Progenitor cell of endocrine pancreas (in vitro differentiated cells): ENCODE measurements around the gene ITGA1. TPM values are rescaled to one million over a fixed set of nuclear protein-coding genes. Genes with fewer than 3 reads are reported as not detected.
A peak's percentile ranks its signal among the peaks of the same experiment; 100 is the strongest.

Experiments
- DNase-seq: peaks from one replicate; pipeline ENCODE4 v3.0.0; 2021; ENCODE audit warnings: low spot score; ENCODE audit not compliant: unreplicated experiment
- H3K27ac Mint-ChIP-seq: 2 replicates; pipeline ENCODE4 v1.8.0; 2021; ENCODE audit warnings: mild to moderate bottlenecking, moderate library complexity, mixed read lengths
- H3K27me3 Mint-ChIP-seq: 2 replicates; pipeline ENCODE4 v1.8.0; 2021; ENCODE audit warnings: mixed read lengths
- H3K36me3 Mint-ChIP-seq: 2 replicates; pipeline ENCODE4 v1.8.0; 2022; ENCODE audit warnings: mixed read lengths; ENCODE audit not compliant: insufficient read depth
- H3K4me1 Mint-ChIP-seq: 2 replicates; pipeline ENCODE4 v1.8.0; 2021; ENCODE audit warnings: low read depth, mixed read lengths
- H3K4me3 Mint-ChIP-seq: 2 replicates; pipeline ENCODE4 v1.8.0; 2021; ENCODE audit warnings: low read depth, mild to moderate bottlenecking, moderate library complexity, mixed read lengths
- H3K9me3 Mint-ChIP-seq: 2 replicates; pipeline ENCODE4 v1.8.0; 2021; ENCODE audit warnings: low read depth, mixed read lengths
- total RNA-seq: library from RNA; stranded (reverse); gene quantifications from 2 replicates; pipeline ENCODE4 v1.2.1, GENCODE V29; 2021
- TF ChIP-seq, protein P1 (sequence below): fragments of 200-600 bp; sonication (generic); IDR thresholded peaks from one replicate; pipeline ENCODE4 v1.5.0; 2021; ENCODE audit warnings: antibody characterized with exemption, mild to moderate bottlenecking; ENCODE audit not compliant: unreplicated experiment

ITGA1 gene
- total RNA-seq, 1 donor from 2014 or later = 6.4 TPM

DNA sequence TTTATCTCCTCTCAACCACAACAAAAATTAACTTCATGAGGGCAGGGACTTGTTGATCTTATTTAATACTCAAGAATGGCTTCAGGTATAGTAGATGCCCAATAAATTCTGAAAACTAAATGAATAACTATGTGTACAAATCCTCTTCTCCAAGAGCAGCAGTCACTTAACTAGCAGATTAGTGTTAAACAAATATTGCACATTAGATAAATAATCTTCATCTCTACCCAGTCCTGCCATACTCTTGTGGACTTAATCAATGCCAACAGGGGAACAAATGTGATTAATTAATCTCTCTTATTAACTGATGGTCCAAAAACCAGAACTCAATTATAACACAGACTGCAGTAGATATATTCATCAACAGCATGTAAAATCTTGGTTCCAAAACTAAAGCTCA, 15.0 kb upstream of the ITGA1 start:
- H3K27ac Mint-ChIP-seq = no peak overlapping the region
- no peak overlapping the region for H3K4me3 Mint-ChIP-seq
- H3K36me3 Mint-ChIP-seq = no peaks in the 10 kb centered on the region
- H3K27me3 Mint-ChIP-seq = peaks cover 4% of the 10 kb centered on the region
- TF ChIP-seq, protein P1, sequence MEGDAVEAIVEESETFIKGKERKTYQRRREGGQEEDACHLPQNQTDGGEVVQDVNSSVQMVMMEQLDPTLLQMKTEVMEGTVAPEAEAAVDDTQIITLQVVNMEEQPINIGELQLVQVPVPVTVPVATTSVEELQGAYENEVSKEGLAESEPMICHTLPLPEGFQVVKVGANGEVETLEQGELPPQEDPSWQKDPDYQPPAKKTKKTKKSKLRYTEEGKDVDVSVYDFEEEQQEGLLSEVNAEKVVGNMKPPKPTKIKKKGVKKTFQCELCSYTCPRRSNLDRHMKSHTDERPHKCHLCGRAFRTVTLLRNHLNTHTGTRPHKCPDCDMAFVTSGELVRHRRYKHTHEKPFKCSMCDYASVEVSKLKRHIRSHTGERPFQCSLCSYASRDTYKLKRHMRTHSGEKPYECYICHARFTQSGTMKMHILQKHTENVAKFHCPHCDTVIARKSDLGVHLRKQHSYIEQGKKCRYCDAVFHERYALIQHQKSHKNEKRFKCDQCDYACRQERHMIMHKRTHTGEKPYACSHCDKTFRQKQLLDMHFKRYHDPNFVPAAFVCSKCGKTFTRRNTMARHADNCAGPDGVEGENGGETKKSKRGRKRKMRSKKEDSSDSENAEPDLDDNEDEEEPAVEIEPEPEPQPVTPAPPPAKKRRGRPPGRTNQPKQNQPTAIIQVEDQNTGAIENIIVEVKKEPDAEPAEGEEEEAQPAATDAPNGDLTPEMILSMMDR = no peak
- peaks cover 3% of the 10 kb centered on the region for H3K9me3 Mint-ChIP-seq
- no peak for DNase-seq
- peaks cover 4% of the 10 kb centered on the region for H3K4me1 Mint-ChIP-seq

GRCh38 chr5:52773342-52773741, 14.4 kb upstream of the ITGA1 start:
- Mint-ChIP-seq H3K4me1 (peaks cover 4% of the 10 kb centered on the region), H3K4me3 (no peak overlapping the region), H3K9me3 (peaks cover 3% of the 10 kb centered on the region), H3K27me3 (peaks cover 4% of the 10 kb centered on the region), H3K27ac (no peak overlapping the region), H3K36me3 (no peaks in the 10 kb centered on the region)
- TF ChIP-seq, protein P1 = no peak
- DNase-seq = no peak

DNA sequence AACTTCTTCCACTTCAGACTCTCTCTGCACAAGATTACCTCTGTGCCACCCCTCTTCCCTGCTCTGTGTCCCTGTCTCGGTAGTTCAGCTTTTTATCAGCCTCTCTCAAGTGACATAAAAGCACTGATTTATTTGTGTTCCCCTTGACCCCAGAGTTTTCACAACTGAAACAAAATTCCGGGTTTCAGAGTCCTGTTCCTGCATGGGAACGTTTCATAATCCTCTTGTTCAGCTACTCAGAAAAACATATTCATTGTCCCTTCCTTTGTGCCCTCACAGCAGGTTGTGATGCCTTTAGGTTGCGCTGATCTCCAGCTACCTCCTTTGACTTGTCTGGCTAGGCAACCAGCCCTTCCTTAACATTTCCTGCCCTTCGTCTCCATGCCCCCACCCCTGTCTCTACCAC, 13.7 kb upstream of the ITGA1 start:
- Mint-ChIP-seq H3K9me3 (peaks cover 3% of the 10 kb centered on the region), H3K27ac (peak overlapping the region; percentile 26), H3K36me3 (no peaks in the 10 kb centered on the region), H3K4me1 (peaks cover 4% of the 10 kb centered on the region), H3K4me3 (no peak overlapping the region), H3K27me3 (peaks cover 4% of the 10 kb centered on the region)
- TF ChIP-seq, protein P1 = no peak
- DNase-seq = no peak

DNA sequence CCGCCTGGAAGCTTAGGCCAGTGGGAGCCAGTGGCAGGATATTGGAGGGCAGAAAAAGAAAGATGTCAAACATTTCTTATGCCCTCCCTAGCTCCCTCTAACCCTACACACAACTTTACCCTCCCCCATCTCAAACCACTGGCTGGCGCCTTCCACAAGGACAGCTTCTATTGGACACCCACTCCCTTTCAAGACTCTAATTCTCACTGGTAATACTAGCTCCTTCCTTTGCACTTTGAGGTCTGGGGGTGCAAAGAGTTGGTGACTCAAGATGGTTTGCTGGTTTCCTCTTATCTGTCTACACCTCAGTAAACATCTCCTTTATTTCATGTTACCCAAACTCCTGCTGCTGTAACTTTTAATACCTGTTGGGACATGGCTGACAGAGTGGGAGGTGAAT, 11.6 kb upstream of the ITGA1 start:
- Mint-ChIP-seq H3K27ac (no peak overlapping the region), H3K4me1 (peaks cover 4% of the 10 kb centered on the region), H3K4me3 (no peak overlapping the region), H3K27me3 (peaks cover 4% of the 10 kb centered on the region), H3K36me3 (no peaks in the 10 kb centered on the region), H3K9me3 (no peaks in the 10 kb centered on the region)
- TF ChIP-seq, protein P1 = no peak
- DNase-seq = no peak

DNA sequence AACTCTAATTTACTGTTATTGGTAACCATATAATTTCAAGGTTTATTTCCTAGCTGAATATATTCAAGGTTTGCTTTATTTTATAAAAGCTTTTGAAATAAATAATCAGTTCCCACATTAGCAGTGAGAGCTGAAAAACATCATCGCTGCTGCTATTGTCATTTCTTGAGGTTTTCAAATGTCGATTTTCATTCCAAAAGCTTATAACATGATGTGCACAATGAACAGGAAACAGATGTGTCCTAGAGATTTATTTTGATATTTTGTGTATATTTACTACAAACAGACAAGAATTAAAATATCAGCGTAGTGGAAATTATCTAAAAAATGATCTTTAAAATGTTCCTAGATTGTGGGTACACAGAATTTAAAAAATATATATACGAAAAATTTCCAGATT, 10.5 kb upstream of the ITGA1 start:
- no peaks in the 10 kb centered on the region for H3K36me3 Mint-ChIP-seq
- no peak for DNase-seq
- H3K27me3 Mint-ChIP-seq = peaks cover 4% of the 10 kb centered on the region
- TF ChIP-seq, protein P1 = no peak
- H3K4me1 Mint-ChIP-seq = peaks cover 4% of the 10 kb centered on the region
- H3K9me3 Mint-ChIP-seq = no peaks in the 10 kb centered on the region
- H3K4me3 Mint-ChIP-seq = no peak overlapping the region
- no peak overlapping the region for H3K27ac Mint-ChIP-seq
